Hippocampal formation (tissue), 2 donors: Measurements from ENCODE around the gene DEFB132.

Experiments used
- DNase-seq, 2 donors: peaks; one replicate each; lab custom pipeline; 2025; lab: John Stamatoyannopoulos, UW

DEFB132 gene

DNA sequence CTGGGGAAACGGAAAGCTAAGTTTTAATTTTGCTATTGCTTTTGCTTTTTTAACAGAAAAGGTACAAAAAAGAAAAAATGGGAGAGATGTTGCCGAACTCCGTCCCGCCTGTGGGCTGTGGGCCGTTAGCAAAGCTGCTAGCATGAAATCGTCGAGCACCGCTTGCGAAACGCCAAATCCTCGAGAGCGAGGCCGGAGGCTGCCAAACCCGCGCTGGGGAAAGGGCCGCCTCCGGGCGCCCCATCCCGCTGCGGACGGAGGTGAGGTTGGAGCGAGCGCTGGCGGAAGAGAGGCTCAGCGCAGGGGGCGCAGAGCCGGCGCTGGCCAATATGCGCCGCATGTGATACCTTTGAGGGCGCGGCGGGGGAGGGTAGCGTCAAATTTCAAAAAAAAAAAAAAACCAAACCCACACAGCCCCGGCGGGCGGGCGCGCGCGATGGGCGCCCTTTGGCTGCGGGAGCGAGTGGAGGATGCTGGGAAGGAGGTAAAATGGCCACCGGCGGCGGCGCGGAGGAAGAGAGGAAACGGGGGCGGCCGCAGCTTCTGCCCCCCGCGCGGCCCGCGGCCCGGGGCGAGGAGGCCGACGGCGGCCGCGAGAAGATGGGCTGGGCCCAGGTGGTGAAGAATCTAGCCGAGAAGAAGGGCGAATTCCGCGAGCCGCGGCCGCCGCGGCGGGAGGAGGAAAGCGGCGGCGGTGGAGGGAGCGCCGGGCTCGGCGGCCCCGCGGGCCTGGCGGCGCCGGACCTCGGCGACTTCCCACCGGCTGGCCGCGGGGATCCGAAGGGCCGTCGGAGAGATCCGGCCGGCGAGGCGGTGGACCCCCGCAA is 39.8 kb downstream of the DEFB132 start, which contains the start of gene ZCCHC3:
TSS of gene ZCCHC3 (plus strand) at position 473 of the 827 bp plus-strand sequence. CDS start at position 490, 17 bp downstream.
- peak; percentile 65 to 82 for DNase-seq

DNA sequence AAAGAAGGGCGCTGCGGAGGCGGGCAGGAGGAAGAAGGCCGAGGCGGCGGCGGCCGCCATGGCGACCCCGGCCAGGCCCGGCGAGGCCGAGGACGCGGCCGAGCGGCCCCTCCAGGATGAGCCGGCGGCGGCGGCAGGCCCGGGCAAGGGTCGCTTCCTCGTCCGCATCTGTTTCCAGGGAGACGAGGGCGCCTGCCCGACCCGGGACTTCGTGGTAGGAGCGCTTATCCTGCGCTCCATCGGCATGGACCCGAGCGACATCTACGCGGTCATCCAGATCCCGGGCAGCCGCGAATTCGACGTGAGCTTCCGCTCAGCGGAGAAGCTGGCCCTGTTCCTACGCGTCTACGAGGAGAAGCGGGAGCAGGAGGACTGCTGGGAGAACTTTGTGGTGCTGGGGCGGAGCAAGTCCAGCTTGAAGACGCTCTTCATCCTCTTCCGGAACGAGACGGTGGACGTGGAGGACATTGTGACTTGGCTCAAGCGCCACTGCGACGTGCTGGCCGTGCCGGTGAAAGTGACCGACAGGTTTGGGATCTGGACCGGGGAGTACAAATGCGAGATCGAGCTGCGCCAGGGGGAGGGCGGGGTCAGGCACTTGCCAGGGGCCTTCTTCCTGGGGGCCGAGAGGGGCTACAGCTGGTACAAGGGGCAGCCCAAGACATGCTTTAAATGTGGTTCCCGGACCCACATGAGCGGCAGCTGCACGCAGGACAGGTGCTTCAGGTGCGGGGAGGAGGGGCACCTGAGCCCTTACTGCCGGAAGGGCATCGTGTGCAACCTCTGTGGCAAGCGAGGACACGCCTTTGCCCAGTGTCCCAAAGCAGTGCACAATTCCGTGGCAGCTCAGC is 40.6 kb downstream of the DEFB132 start:
- DNase-seq: peak; percentile 44 to 46

GRCh38 chr20:298776-299391 is 41.4 kb downstream of the DEFB132 start:
- no peak for DNase-seq

DNA sequence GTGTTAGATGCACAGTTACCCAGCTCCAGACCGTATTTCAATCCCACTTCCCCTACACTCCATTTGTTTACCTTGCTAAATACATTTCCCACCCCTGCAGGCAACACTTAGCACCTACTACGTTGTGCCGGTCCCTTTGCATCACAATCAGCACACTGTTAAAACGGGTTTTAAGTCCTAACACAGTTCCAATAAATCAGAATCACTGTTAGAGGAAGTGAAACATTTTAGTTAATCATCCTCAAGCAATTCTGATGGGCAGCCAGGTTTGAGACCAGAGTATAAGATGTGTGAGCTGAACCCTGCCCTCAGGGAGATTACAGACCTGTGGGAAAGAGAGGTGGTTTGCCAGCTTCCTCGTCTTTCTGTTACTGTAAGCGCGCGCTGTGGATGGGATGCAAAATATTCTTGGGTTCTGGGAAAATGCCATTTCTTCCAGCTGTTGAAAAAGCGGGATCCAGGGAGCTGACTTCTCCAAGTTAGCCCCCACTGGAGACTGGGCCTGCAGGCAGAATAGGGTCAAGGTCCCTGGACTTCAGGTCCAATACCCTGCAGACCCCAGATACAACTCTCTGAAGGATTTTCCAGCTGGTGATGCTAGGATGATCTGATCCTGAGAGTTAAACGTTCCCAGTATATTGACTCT is 42.9 kb downstream of the DEFB132 start:
- DNase-seq: no peak

- DNase-seq: no peak
Observed at GRCh38 chr20:301886-302848, 44.6 kb downstream of the DEFB132 start.

- DNase-seq: no peak
Observed at GRCh38 chr20:305745-306144, 48.2 kb downstream of the DEFB132 start.

GRCh38 chr20:308427-309038 is 51.0 kb downstream of the DEFB132 start:
- no peak for DNase-seq

- no peak for DNase-seq
Observed at GRCh38 chr20:309306-309840, 51.8 kb downstream of the DEFB132 start.

GRCh38 chr20:309841-310644 is 52.5 kb downstream of the DEFB132 start:
- DNase-seq: peak; percentile 98 to 99

DNA sequence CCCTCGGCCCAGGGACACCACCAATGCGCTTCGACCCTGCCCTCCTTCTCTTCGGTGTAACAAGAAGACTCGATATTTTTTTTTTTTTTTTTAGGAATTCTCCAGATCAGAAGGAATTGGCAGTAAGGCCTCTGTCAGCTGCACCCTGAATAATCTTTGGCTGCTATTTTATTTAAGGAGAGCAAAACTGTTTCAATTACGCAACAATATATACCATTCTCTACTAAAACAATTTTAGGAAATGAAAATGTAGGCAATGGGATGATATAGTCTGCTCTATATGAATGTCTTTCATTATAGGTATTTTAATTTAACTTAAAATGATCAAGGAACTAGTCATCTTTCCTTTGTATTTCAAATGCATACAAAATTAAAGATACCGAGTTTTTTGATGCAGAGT is 53.1 kb downstream of the DEFB132 start:
- no peak for DNase-seq
